Measurements from ENCODE around the gene INPP5A.

INPP5A gene

GRCh38 chr10:132712291-132712690 is 174.7 kb downstream of the INPP5A start:
- DNase-seq, result no peak

GRCh38 chr10:132712743-132713142 is 175.2 kb downstream of the INPP5A start:
- DNase-seq, result no peak

- DNase-seq, result no peak
These were observed 176.0 kb downstream of the INPP5A start for GRCh38 chr10:132713421-132714095.

GRCh38 chr10:132714096-132714985 is 176.8 kb downstream of the INPP5A start:
- no peak for DNase-seq

- no peak for DNase-seq
These were observed 177.6 kb downstream of the INPP5A start for GRCh38 chr10:132714986-132715775.

- no peak for DNase-seq
These were observed 178.4 kb downstream of the INPP5A start for GRCh38 chr10:132715776-132716680.

- DNase-seq, result no peak
These were observed 179.3 kb downstream of the INPP5A start for GRCh38 chr10:132716691-132717490.

- DNase-seq, result no peak
These were observed 184.1 kb downstream of the INPP5A start for GRCh38 chr10:132721725-132722124.

GRCh38 chr10:132722394-132723329 is 185.1 kb downstream of the INPP5A start:
- no peak for DNase-seq

- no peak for DNase-seq
These were observed 185.9 kb downstream of the INPP5A start for GRCh38 chr10:132723330-132723970.

- DNase-seq, result no peak
These were observed 186.9 kb downstream of the INPP5A start for GRCh38 chr10:132724446-132724845.

- DNase-seq, result no peak
These were observed 187.6 kb downstream of the INPP5A start for GRCh38 chr10:132725202-132725601.

GRCh38 chr10:132726194-132726593 is 188.6 kb downstream of the INPP5A start:
- no peak for DNase-seq

GRCh38 chr10:132726951-132727350 is 189.4 kb downstream of the INPP5A start:
- DNase-seq, result no peak

- no peak for DNase-seq
These were observed 189.8 kb downstream of the INPP5A start for GRCh38 chr10:132727411-132727810.

GRCh38 chr10:132728321-132728720 is 190.7 kb downstream of the INPP5A start:
- DNase-seq, result no peak

- no peak for DNase-seq
These were observed 191.2 kb downstream of the INPP5A start for GRCh38 chr10:132728741-132729140.

- no peak for DNase-seq
These were observed 192.4 kb downstream of the INPP5A start for GRCh38 chr10:132729810-132730572.

- DNase-seq, result no peak
These were observed 193.0 kb downstream of the INPP5A start for GRCh38 chr10:132730573-132730953.

Data from NCI-H2029 (cell line).